Vagina (tissue), 2 donors: ENCODE measurements around the gene TFG. TPM values are rescaled to one million over a fixed set of nuclear protein-coding genes. Genes with fewer than 3 reads are reported as not detected.

Experiments used
- DNase-seq, 2 donors: peaks; one replicate each; pipeline ENCODE4 v3.0.0-alpha.2; 2017; ENCODE audit errors: extremely low spot score in 2 of 2
- H3K27ac ChIP-seq: fragments of 200-600 bp; sonication (generic); one replicate; pipeline ENCODE4 v1.5.1; 2019
- H3K27me3 ChIP-seq: fragments of 200-600 bp; sonication (generic); one replicate; pipeline ENCODE4 v1.5.1; 2019
- H3K36me3 ChIP-seq, 2 donors: fragments of 200-600 bp; sonication (generic); one replicate each; pipeline ENCODE4 v1.5.1; 2017 to 2019
- H3K4me1 ChIP-seq: fragments of 200-600 bp; sonication (generic); one replicate; pipeline ENCODE4 v1.5.1; 2019
- H3K4me3 ChIP-seq, 2 donors: fragments of 200-600 bp; sonication (generic); 1 replicate in 1 of 2; 2 replicates in 1 of 2; pipeline ENCODE4 v1.5.1; 2016 to 2019
- H3K9me3 ChIP-seq: fragments of 200-600 bp; sonication (generic); one replicate; pipeline ENCODE4 v1.5.1; 2019
- POLR2A ChIP-seq, 2 donors: fragments of 450-650 bp; IDR thresholded peaks; one replicate each; pipeline ENCODE4 v1.6.1; 2017; ENCODE audit warnings: antibody characterized with exemption in 2 of 2, mild to moderate bottlenecking in 2 of 2, moderate library complexity in 2 of 2
- POLR2AphosphoS5 ChIP-seq, 2 donors: sonication (generic); formaldehyde crosslinking; IDR thresholded peaks; one replicate each; pipeline ENCODE4 v1.9.0; 2017; ENCODE audit warnings: antibody characterized with exemption in 2 of 2, mild to moderate bottlenecking in 2 of 2, low read depth in 1 of 2; ENCODE audit not compliant: insufficient read depth in 1 of 2
- intact Hi-C: fragments of 100-400 bp; cut with DNase I; formaldehyde crosslinking; loops from one replicate; pipeline ENCODE4 v1.15.1; 2023
- total RNA-seq: library from RNA; depleted of rRNA; stranded (reverse); fragments of >200 nt; gene quantifications from one replicate; pipeline ENCODE4 v1.2.3, GENCODE V29; 2016
- TF ChIP-seq, protein P1 (sequence below), 3 experiments: fragments of 450-650 bp in 2 of 3; fragments of 200-600 bp in 1 of 3; sonication (generic) in 1 of 3; IDR thresholded peaks; one replicate each; pipeline ENCODE4 v1.5.1; 2017 to 2019; ENCODE audit warnings: antibody characterized with exemption in 3 of 3, mild to moderate bottlenecking in 2 of 3, moderate library complexity in 2 of 3

Gene TFG
- total RNA-seq, 1 donor from 2014 or later: 64.3 TPM

GRCh38 chr3:100744671-100745070, 35.4 kb downstream of the TFG start:
- H3K4me3 ChIP-seq: no peak overlapping the region
- no peak overlapping the region for H3K27ac ChIP-seq
- intact Hi-C loops: no loop called here
- H3K36me3 ChIP-seq: peaks cover 0 to 54% of the 10 kb centered on the region in 2 donors
- TF ChIP-seq, protein P1, sequence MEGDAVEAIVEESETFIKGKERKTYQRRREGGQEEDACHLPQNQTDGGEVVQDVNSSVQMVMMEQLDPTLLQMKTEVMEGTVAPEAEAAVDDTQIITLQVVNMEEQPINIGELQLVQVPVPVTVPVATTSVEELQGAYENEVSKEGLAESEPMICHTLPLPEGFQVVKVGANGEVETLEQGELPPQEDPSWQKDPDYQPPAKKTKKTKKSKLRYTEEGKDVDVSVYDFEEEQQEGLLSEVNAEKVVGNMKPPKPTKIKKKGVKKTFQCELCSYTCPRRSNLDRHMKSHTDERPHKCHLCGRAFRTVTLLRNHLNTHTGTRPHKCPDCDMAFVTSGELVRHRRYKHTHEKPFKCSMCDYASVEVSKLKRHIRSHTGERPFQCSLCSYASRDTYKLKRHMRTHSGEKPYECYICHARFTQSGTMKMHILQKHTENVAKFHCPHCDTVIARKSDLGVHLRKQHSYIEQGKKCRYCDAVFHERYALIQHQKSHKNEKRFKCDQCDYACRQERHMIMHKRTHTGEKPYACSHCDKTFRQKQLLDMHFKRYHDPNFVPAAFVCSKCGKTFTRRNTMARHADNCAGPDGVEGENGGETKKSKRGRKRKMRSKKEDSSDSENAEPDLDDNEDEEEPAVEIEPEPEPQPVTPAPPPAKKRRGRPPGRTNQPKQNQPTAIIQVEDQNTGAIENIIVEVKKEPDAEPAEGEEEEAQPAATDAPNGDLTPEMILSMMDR (IDR thresholded peaks at IDR 0.05): no peak
- no peaks in the 10 kb centered on the region for H3K4me1 ChIP-seq
- DNase-seq: no peak
- no peaks in the 10 kb centered on the region for H3K27me3 ChIP-seq
- no peaks in the 10 kb centered on the region for H3K9me3 ChIP-seq

- intact Hi-C loops: no loop called here
- H3K27me3 ChIP-seq: no peaks in the 10 kb centered on the region
- H3K36me3 ChIP-seq: peaks cover 0 to 57% of the 10 kb centered on the region in 2 donors
- no peak overlapping the region for H3K27ac ChIP-seq
- no peak overlapping the region for H3K4me3 ChIP-seq
- TF ChIP-seq, protein P1 (IDR thresholded peaks at IDR 0.05): no peak
- TF ChIP-seq POLR2AphosphoS5 (IDR thresholded peaks at IDR 0.05; ENCODE audit: insufficient read depth in 1 of 2, low read depth in 1 of 2): no peak
- no peak for TF ChIP-seq POLR2A (IDR thresholded peaks at IDR 0.05)
- H3K4me1 ChIP-seq: no peaks in the 10 kb centered on the region
- no peak for DNase-seq
- H3K9me3 ChIP-seq: no peaks in the 10 kb centered on the region
Measured at GRCh38 chr3:100745617-100746016, 36.3 kb downstream of the TFG start.

DNA sequence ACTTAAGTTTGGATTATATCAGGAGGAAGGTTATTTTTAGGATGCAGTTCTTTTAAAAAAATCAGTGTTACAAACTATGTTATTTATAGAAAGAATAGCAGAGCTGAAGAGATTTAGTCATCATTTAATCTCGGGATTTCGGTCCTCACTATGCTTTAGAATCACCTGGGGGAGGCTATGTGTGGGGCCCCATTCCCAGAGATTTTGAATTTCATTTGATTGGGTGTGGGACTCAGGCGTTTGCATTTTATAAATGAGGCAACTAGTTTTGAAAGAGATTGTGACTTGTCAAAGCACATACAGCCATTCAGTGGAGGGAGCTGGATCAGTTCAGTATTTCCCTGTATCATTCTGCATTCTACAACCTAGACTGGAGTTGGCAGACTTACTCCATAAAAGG, 36.8 kb downstream of the TFG start:
- Histone ChIP-seq H3K36me3 (peaks cover 0 to 59% of the 10 kb centered on the region in 2 donors), H3K4me3 (no peak overlapping the region), H3K27me3 (no peaks in the 10 kb centered on the region), H3K9me3 (no peaks in the 10 kb centered on the region), H3K4me1 (no peaks in the 10 kb centered on the region), H3K27ac (no peak overlapping the region)
- TF ChIP-seq, protein P1 (IDR thresholded peaks at IDR 0.05): no peak
- TF ChIP-seq POLR2AphosphoS5 (IDR thresholded peaks at IDR 0.05; ENCODE audit: insufficient read depth in 1 of 2, low read depth in 1 of 2) (no peak), POLR2A (IDR thresholded peaks at IDR 0.05) (no peak)
- intact Hi-C loops: no loop called here
- DNase-seq: no peak

GRCh38 chr3:100748220-100748619, 38.9 kb downstream of the TFG start:
- intact Hi-C loops: no loop called here
- Histone ChIP-seq H3K36me3 (peaks cover 4 to 72% of the 10 kb centered on the region in 2 donors), H3K4me1 (no peaks in the 10 kb centered on the region), H3K4me3 (no peak overlapping the region), H3K9me3 (no peaks in the 10 kb centered on the region), H3K27me3 (no peaks in the 10 kb centered on the region), H3K27ac (no peak overlapping the region)
- DNase-seq: no peak
- TF ChIP-seq POLR2AphosphoS5 (IDR thresholded peaks at IDR 0.05; ENCODE audit: insufficient read depth in 1 of 2, low read depth in 1 of 2) (no peak), POLR2A (IDR thresholded peaks at IDR 0.05) (no peak)
- TF ChIP-seq, protein P1 (IDR thresholded peaks at IDR 0.05): no peak

DNA sequence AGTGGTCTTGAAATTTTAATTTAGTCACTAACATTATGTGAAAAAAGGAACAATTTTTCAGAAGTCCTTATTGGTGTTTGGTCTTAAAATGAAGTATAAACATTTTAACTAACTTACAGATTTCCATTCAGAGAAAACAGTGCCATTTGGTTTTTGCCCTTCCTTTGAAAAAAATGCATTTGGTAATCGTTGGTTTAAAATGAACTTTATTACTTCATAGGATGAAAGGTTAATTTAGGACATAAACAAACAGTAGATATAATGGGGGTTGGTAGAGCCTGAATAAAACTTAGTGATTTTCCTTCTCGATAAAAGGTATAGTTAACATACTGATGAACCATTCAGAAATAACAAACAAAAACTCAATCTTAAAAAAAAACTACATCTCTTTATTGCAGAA, 39.7 kb downstream of the TFG start:
- H3K27me3 ChIP-seq: no peaks in the 10 kb centered on the region
- H3K4me3 ChIP-seq: no peak overlapping the region
- H3K36me3 ChIP-seq: peaks cover 4 to 75% of the 10 kb centered on the region in 2 donors
- DNase-seq: no peak
- no peaks in the 10 kb centered on the region for H3K4me1 ChIP-seq
- intact Hi-C loops: no loop called here
- TF ChIP-seq, protein P1 (IDR thresholded peaks at IDR 0.05): no peak
- no peak for TF ChIP-seq POLR2AphosphoS5 (IDR thresholded peaks at IDR 0.05; ENCODE audit: insufficient read depth in 1 of 2, low read depth in 1 of 2)
- TF ChIP-seq POLR2A (IDR thresholded peaks at IDR 0.05): no peak
- H3K9me3 ChIP-seq: no peaks in the 10 kb centered on the region
- H3K27ac ChIP-seq: no peak overlapping the region
